GM19043 (cell line): ENCODE measurements around the gene PEX11G.

Experiments used
- ATAC-seq: cut with Tn5 transposase; IDR thresholded peaks from one replicate; pipeline ENCODE4 v1.9.1; 2021; ENCODE audit warnings: low read depth; ENCODE audit not compliant: unreplicated experiment

The PEX11G gene

GRCh38 chr19:7522072-7522922 lies 33.5 kb upstream of the PEX11G start, which contains the start of gene MCOLN1:
Gene MCOLN1, plus strand, starts transcription at chr19:7522624. Its CDS starts 127 bp downstream, at chr19:7522751.
- ATAC-seq, result no peak

- ATAC-seq, result no peak
These were observed 32.8 kb upstream of the PEX11G start for GRCh38 chr19:7521551-7522071.

GRCh38 chr19:7520131-7521051 lies 31.6 kb upstream of the PEX11G start:
- ATAC-seq, result no peak

- no peak for ATAC-seq
These were observed 30.7 kb upstream of the PEX11G start for GRCh38 chr19:7519361-7520130.

- no peak for ATAC-seq
These were observed 28.0 kb upstream of the PEX11G start for GRCh38 chr19:7516878-7517277.

GRCh38 chr19:7516333-7516732 lies 27.5 kb upstream of the PEX11G start:
- ATAC-seq, result no peak

GRCh38 chr19:7515645-7516151 lies 26.9 kb upstream of the PEX11G start, which contains the start of gene ZNF358:
Gene ZNF358, plus strand, starts transcription at chr19:7516103. Its CDS starts 3,140 bp downstream, at chr19:7519243.
- ATAC-seq, result no peak

- no peak for ATAC-seq
These were observed 26.3 kb upstream of the PEX11G start for GRCh38 chr19:7515110-7515644.

GRCh38 chr19:7513809-7514642 lies 25.2 kb upstream of the PEX11G start:
- ATAC-seq, result no peak

- no peak for ATAC-seq
These were observed 23.6 kb upstream of the PEX11G start for GRCh38 chr19:7512400-7512851.

GRCh38 chr19:7509625-7510024 lies 20.8 kb upstream of the PEX11G start:
- ATAC-seq, result no peak

- ATAC-seq, result no peak
These were observed 19.0 kb upstream of the PEX11G start for GRCh38 chr19:7507884-7508283.

GRCh38 chr19:7506385-7507328 lies 17.8 kb upstream of the PEX11G start:
- no peak for ATAC-seq

- no peak for ATAC-seq
These were observed 17.0 kb upstream of the PEX11G start for GRCh38 chr19:7505682-7506384.

- no peak for ATAC-seq
These were observed 16.4 kb upstream of the PEX11G start for GRCh38 chr19:7505288-7505681.

- no peak for ATAC-seq
These were observed 15.8 kb upstream of the PEX11G start for GRCh38 chr19:7504684-7505083.

GRCh38 chr19:7502552-7502951 lies 13.7 kb upstream of the PEX11G start:
- ATAC-seq, result no peak
